Stimulated activated CD8-positive, alpha-beta memory T cell treated with anti-CD3 and anti-CD28 coated beads, Interleukin-7, amount 100 ng/mL, for 48 hours (primary cell): ENCODE data around the gene MCMBP.
"Not testable (repeated sequence)": the region's sequence is repeated elsewhere in the genome, so short reads cannot be mapped to it uniquely, and the experiment has no call there.

Experiments used
- DNase-seq, 2 donors: peaks; one replicate each; pipeline ENCODE4 v3.0.0-alpha.2; 2020; ENCODE audit warnings: low read depth in 1 of 2; ENCODE audit errors: extremely low read depth in 1 of 2

The MCMBP gene

DNA sequence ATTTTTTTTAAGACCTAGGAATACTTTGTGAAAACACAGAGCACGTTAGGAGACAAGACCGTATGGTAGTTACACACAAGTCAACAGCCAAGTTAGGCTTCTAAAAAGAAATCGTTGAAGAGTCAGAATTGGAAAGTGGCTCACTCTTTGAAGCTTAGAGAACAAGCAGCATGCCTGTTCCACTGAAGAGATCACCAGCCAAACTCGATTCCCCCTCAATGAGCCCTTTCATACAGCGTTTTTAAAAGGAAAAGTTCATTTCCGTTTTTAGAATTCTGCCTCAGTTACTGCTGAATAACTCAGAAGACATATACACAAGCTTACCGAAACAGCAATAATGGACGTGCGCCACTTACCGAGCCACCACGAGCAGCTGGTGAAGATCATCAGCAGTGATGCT is 41.0 kb downstream of the MCMBP start:
- DNase-seq = no peak

DNA sequence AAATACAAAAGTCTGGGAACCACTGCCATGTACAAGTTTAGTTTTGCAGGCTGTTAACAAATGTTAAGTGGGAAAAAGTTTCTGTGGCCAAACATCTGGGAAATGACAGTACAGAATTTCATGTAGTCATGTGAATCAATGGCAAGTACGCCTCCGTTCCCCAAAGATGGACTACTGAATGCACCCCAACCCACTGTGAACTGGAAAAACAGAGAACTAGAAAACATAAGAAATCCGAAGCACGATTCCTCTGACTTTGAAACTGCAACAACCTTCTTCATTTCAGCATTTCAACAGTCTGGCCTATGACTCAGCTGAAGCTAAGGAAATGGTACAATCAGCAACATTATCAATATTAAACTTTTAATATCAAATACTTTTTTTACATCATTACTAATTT is 41.8 kb downstream of the MCMBP start:
- no peak for DNase-seq

DNA sequence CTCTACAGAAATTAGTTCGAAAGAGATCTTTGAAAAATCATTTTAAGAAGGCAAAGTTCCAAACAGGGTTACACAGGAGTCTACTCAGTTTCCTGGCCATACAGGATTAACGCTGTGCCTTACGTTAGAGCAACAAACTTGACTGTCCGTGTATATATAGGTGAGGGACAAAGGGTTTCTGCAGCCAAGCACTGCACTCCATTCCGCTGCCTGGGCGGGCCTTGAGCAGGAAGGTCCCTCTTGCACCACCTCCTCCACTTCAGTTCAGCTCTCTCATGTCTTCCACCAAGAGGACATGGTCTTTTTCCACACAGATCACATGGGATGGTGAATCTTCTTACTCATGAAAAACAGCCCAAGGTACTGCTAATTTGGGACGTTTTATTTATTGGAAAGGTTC is 43.2 kb downstream of the MCMBP start:
- DNase-seq = no peak

DNA sequence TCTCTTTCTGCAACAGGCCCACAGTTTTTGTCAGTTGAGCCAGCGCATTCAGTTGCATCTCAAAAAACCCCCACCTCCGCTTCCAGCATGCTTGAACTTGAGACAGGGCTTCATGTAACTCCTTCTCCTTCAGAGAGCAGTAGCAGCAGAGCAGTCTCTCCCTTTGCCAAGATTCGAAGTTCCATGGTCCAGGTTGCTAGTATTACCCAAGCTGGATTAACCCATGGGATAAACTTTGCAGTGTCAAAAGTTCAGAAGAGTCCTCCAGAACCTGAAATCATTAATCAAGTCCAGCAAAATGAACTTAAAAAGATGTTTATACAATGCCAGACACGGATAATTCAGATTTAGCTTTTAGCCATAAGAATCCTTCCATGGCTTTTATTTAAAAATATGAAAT is 45.2 kb downstream of the MCMBP start:
- no peak for DNase-seq

DNA sequence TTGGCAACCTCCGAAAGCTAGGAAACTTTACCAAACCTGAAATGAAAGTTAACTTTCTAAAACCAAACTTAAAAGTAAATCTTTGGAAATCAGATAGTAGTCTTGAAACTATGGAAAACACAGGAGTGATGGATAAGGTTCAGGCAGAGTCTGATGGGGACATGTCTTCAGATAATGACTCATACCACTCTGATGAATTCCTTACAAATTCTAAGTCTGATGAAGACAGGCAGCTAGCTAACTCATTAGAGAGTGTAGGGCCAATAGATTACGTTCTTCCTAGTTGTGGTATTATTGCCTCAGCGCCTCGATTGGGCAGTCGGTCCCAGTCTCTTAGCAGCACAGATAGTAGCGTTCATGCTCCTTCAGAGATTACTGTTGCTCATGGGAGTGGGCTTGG is 45.9 kb downstream of the MCMBP start:
- no peak for DNase-seq

DNA sequence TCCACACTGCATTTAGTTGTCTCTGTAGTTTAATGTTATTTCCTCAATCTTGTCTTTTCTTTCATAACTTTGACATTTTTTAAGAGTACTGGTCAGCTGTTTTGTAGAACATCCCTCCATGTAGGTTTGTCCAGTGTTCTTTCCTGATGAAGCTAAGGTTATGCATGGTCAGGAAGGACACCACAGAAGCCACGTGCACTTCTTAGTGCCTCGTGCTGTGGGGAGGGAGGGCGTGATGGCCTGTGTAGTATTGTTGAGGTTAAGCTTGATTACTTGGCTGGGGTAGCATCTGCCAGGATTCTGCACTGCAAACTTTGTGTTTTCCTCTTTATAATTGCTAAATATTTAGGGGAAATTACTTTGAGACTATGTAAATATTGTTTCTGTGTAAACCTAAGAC is 48.3 kb downstream of the MCMBP start:
- no peak for DNase-seq

DNA sequence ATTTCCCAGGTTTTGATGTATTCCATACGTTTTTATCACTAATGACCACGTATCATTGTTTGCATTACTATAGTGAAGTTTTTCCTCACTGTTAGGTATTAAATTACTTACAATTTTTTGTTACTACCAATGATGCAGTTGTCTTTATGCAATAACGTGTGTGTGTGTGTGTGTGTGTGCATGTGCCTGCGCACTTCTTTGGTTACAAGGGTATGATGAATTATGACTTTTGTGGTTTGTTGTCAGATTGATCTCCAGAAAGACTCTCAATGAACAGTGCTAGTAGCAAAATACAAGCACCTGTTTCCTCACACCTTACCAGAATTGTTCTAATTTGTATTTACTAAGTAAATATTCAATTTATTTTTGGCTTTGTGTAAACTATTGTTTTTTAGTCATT is 51.5 kb downstream of the MCMBP start:
- DNase-seq = no peak

DNA sequence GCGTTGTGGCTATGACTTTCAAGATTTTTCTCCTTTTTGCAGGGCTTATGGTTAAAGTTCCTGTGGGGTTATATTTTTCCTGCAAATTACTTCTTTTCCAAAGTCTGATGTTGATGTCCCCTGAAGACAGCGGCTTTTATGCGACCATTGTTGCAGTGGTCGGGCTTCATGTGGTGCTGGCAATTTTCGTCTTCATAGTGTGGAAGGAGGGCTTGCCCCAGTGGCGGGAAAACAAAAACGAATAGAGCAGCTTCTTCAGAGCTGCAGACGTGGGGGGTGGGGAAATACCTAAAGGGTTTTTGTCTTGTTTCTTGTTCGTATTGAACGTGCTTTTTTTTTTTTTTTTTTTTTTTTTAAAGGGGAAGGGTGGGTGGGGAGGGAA is 53.8 kb downstream of the MCMBP start:
- DNase-seq = no peak

DNA sequence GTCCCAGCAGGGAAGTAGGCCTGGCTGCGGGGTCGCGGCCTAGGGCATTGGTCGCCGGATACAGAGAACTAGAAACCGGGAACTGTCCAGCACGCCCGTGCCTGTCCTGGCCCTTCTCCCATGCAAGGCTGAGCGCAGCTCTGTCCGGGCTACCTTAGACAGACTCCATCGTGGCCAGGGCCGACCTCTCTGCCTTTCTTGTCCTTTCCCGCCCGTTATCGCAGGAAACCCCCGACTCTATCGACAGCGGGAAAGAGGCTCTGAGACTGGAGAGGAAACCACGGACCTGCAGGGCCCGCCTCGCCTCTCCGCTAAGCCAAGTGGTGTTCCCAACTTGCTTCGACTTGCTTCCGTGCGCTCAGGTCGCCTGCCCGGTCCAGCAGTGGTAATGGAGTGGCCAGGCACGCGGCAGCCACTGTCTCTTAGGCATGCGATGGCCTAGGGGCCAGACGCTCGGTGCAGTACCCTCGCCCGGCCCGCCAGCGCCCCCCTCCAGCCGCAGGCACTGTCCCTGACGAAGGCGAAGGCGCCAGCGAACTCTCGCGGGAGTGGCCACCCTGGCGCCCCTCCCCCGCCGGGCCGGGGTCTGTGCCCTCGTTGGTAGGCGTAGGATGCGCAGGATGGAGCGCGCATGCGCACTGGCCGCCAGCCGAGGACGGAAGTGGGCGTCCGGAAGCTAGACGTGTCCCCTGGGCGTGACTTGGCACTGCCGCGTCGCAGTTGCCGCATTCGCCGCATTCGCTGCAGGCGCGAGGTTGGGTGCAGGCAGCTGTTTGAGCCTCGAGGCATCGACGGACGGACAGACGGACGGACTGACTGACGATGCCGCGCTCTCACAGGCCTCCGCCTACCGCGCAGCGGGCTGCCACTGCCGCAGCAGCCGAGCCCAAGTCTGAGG is 54.4 kb downstream of the MCMBP start:
- DNase-seq = no peak

DNA sequence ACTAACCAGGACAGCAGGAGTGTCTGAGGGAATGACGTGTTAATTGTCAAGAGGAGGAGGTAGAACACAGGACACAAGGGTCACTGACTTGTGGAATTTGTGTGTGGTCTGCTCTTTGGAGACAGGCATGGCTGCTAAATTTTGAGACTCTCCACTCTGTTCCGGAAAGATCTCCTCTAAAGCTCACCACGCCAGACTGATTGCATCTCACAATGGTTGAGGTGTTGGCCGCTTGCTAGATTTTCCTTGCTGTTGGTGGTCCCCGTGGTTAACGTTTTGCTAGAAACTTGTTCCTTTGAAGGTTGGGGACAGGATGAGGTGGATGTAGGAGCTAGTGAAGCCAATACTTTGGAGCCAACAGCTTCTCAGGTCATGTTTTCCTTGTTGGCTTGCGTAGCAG is 57.0 kb downstream of the MCMBP start:
- DNase-seq = no peak

DNA sequence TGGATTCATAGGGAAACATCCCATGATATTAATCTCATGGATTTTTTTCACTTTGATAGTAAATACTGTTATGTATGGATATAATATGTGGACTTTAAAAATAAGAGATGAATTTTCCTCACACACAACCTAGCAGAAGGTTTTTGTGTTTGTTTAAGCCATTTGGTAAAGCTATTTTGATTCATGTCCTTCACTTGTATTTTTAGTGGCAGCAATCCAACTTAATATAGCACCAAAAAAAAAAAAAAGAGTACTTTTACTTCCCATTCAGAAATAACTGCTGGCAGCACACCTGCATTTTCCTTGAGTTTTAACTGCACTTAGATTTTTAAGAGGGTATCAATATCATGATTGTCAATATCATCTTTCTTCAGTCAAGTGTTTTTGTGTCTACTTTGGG is 60.0 kb downstream of the MCMBP start:
- no peak for DNase-seq

DNA sequence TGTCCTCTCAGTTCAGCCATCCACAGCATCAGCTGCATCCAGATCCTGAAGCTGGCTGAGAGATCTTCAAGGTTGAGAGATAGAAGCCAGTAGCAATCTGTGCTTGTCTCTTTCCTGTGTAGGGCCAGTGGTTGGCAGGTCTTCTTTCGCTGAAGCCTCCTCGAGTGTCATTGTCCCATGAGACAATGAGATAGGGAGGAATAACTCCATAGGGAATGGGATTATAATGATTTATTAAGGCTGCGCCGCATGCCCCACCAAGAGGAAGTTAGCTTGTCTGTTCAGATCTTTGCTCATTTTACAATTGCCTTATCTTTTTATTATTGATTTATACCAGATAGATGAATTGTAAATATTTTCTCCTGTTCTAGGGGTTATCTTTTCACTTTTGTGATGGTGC is 61.5 kb downstream of the MCMBP start:
- DNase-seq = no peak

DNA sequence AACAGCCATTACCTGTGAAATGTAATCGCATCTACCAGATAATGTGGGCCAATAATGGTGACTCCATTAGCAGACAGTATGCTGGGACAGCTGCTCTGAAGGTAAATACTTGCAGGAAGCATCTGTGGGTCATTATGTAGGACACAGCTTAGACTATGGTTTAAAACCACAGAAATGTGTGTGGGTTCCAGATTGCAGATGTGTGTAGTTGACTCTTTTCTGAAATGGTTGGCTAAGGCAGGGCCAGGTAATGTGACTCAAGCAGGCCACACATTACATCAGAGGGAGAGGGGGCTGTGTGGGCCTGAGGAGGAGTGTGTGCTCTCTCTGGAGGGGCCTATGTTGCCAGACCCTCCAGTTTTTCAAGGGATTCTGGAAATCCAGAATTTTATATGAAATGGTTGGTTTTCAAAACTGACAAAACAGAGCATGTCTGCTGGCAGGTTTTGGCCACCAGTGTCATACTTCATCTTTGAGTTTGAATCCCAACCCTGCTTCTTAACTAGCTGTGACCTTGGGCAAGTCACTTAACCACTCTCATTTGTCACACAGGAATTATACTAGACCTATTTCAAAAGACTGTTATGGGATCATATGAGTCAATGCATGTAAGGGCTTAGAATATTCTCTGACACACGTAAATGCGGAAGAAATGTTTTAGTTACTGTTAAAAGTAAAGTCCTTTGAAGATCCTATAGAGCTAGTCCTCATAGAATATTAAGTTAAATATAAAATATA is 64.5 kb downstream of the MCMBP start:
- no peak for DNase-seq

DNA sequence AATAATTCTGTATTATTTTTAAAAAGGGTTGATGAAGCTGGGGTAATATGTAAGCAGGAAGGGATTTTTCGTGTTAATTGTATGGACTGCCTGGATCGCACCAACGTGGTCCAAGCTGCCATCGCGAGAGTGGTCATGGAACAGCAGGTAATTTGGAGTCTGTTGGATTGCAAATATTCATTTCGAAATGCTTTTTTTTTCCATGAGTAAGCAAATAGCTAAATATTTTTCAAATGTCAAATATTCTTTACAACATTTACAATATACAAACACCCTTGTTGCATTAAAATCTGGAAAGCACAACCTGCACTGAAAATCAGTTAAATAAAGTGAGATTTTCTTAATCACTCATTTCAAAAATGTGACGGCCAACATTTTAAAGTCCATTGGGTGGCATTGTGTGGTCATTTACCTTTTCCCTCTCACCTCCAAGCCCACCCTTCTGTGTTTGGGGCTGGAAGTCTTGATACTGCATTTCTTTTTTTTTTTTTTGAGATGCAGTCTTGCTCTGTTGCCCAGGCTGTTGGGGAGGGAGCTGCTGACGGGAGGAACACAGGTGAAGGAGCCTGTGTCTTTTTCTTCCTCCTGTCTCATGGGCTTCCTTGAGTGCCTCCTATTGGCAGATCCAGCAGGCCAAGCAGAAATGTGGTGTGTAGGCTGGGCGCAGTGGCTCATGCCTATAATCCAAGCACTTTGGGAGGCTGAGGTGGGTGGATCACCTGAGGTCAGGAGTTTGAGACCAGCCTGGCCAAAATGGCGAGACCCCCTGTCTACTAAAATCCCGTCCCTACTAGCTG is 66.1 kb downstream of the MCMBP start:
- no peak for DNase-seq

DNA sequence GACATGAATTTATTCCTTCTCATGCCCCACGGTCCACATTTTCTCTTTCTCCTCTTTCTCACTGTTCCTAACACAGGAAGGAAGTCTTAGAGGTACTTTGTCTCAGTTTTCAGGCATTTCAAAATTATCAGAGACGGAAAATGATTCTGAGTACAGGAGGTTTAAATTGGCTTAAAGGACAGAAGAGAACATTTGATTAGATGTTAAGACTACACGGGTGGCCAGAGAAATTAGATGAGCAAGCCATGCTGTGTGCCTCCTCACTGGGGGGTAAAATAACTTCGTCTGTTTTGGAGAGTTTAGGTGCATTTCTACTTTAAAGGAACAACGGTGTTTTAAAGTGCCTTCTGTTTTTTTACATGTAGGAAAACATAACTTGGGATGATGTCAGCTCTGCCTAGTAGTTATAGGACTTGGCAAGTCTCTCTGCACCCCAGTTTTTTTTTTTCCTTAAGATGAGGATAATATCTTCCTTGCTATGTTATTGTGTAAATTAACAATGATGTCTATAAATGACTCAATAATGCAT is 66.9 kb downstream of the MCMBP start:
- no peak for DNase-seq

DNA sequence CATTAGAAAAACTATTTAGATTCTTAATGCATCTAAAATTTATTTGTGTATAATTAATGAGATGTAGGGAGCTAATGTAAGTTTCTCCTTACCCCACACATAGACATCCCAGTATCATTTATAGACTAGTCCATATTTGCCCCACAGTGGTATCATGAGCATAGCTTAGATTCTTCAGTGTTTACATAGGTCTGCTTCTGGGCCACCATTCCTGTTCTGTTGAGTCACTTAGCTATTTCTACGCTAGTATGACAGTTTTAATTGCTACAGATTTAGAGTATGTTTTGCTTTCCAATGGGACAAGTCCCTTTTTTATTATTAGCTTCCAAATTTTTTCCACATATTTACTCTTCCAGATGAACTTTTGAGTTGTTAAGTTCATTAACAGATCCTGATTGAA is 69.4 kb downstream of the MCMBP start:
- no peak for DNase-seq

DNA sequence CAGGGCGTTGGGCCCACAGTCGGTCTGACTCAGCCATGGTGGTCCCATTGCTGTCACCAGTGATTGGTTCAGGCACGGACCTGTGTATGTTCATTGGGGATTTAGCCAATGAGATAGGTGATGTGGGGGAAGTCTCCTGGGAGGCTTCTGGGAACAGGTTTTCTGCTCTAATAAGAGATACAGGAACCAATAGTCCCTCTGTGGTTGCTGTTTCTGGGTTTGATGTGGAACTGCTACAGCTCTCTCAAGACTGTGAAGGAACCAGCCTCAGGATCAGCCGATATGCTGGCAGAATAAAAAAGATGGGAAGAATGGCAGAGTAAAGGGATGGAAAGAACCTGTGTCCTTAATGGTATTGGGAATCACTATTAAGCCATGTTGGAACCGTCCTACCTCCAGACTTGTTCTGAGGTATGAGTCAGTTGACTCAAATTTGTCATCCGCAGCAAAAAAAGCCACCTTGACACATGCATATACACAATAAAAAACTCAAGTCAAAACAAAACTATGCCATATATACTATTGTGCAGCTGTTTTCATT is 70.6 kb downstream of the MCMBP start:
- DNase-seq = no peak

DNA sequence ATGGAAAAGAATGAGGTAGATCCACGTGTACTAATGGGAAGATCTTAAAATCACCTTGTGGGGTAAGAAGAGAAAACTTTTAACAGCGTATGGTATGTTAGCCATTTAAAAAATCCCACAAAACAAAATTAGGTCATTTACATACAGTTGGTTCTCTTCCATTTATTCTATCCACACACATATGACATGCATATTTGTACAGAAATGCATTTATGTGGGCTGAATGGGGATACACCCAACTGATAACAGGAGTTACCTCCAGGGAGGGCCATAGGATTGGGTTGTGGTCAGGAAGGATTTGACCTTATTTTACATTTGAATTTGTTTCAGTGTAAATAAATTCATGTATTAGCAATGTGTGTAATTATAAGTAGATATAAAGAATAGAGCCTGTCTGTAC is 71.5 kb downstream of the MCMBP start:
- no peak for DNase-seq

DNA sequence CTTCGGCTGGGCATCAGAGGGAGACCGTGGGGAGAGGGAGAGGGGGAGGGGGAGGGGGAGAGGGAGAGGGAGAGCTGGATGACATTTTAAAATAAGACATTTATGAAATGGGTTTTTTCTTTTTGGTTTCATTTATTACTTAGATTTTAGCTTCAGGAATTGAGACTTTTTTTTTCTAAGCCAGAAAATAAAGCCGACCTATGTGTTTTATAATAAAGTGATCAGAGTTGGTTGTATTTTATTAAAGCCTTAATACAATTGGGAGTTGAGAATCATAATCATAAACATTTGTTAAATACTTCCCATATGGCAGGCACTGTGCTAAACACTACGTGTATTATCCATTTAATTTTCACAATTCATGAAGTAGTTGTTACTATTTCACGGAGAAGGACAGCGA is 76.6 kb downstream of the MCMBP start:
- DNase-seq = no peak

DNA sequence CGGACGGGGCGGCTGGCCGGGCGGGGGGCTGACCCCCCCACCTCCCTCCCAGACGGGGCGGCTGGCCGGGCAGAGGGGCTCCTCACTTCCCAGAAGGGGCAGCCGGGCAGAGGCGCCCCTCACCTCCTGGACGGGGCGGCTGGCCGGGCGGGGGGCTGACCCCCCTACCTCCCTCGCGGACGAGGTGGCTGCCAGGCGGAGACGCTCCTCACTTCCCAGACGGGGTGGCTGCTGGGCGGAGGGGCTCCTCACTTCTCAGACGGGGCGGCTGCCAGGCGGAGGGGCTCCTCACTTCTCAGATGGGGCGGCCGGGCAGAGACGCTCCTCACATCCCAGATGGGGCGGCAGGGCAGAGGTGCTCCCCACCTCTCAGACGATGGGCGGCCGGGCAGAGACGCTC is 77.5 kb downstream of the MCMBP start:
- not testable (repeated sequence) for DNase-seq

DNA sequence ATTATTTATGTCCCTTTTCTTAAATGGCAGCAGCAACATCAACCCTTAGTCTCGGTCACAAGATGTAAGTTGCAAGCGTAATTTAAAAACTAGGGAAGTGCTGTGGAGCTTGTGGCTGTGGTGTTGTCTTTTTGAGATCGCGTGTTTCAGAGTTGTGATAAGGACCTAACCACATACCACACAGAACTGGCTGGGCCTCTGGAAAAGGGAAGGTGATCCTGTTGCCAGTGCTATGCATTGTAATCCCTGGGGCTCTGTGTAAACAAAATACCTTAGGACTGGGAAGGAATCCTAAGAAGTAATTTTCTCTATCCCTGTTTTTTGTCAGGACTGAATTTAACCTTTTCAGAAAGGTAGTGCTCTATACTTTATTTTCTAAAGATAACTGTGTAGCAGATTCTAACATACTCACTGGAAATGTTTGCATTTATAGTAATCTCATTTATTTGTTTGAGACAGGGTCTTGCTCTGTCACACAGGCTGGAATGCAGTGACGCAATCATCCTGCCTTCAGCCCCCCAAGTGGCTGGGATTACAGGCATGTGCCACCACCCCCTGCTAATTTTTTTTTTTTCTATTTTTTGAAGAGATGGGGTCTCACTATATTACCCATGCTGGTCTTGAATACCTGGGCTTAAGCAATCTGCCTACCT is 86.4 kb downstream of the MCMBP start:
- no peak for DNase-seq
